ENCODE measurements around the gene BID. TPM values are rescaled to one million over a fixed set of nuclear protein-coding genes. Genes with fewer than 3 reads are reported as not detected.

Gene BID
- total RNA-seq, 1 experiment from 2014 or later: 23.2 TPM

DNA sequence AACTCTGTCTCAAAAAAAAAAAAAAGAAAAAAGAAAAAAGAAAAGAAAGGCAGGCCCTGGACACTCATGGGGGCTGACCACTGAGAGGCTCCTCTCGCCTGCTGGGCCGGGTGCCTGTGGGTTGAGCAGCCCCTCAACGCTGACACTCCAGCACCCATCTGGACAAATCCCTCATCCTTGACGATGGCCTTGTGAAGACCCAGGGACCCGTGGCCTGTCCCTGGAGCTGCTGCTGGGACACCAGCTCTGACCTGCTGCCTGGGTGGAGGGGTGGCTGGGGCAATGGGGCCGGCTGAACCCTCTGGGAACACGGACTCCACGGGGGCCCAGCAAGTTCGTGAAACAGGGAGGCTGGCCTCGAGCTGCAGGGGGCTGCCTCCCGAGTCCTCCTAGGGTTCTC lies 10.5 kb upstream of the BID start:
- H2AFZ ChIP-seq (ENCODE audit: low read length): no peak overlapping the region
- H3K23me2 ChIP-seq (ENCODE audit: insufficient read length, low read depth, low read length, poor library complexity, severe bottlenecking): no peaks in the 10 kb centered on the region
- no peak overlapping the region for H2BK120ac ChIP-seq (ENCODE audit: low read depth, low read length, poor library complexity, severe bottlenecking)
- no peak overlapping the region for H3K4me2 ChIP-seq (ENCODE audit: insufficient read depth, insufficient read length, low read length)
- H2BK15ac ChIP-seq (ENCODE audit: low read depth, low read length): no peak overlapping the region
- H2BK12ac ChIP-seq (ENCODE audit: insufficient read length, low read depth, low read length): no peak overlapping the region
- H2BK20ac ChIP-seq (ENCODE audit: low read depth, low read length, poor library complexity, severe bottlenecking): no peak overlapping the region
- H3K9me3 Mint-ChIP-seq: no peaks in the 10 kb centered on the region
- no peaks in the 10 kb centered on the region for H3K27me3 ChIP-seq (ENCODE audit: insufficient read depth, low read length)
- H4K8ac ChIP-seq (replicated peaks; ENCODE audit: insufficient read length, low read depth, low read length): no peak overlapping the region
- no peak overlapping the region for H3K14ac ChIP-seq (ENCODE audit: insufficient read depth, low read length)
- H3K36me3 Mint-ChIP-seq (ENCODE audit: insufficient read depth in 1 of 3, low read depth in 3 of 3): no peaks in the 10 kb centered on the region; a peak in 2 of 7 replicates
- no peak overlapping the region for H3K27ac Mint-ChIP-seq
- WGBS (ENCODE audit: extremely low coverage, insufficient read length, low lambda C conversion rate): no CpG with 5 or more reads among the region's 11 CpGs
- TF ChIP-seq, protein P1, sequence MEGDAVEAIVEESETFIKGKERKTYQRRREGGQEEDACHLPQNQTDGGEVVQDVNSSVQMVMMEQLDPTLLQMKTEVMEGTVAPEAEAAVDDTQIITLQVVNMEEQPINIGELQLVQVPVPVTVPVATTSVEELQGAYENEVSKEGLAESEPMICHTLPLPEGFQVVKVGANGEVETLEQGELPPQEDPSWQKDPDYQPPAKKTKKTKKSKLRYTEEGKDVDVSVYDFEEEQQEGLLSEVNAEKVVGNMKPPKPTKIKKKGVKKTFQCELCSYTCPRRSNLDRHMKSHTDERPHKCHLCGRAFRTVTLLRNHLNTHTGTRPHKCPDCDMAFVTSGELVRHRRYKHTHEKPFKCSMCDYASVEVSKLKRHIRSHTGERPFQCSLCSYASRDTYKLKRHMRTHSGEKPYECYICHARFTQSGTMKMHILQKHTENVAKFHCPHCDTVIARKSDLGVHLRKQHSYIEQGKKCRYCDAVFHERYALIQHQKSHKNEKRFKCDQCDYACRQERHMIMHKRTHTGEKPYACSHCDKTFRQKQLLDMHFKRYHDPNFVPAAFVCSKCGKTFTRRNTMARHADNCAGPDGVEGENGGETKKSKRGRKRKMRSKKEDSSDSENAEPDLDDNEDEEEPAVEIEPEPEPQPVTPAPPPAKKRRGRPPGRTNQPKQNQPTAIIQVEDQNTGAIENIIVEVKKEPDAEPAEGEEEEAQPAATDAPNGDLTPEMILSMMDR (conservative IDR thresholded peaks at IDR 0.05): no peak
- no peak overlapping the region for H3K27ac ChIP-seq (ENCODE audit: insufficient read length, low read depth, low read length)
- H3K4me1 ChIP-seq (ENCODE audit: insufficient read depth, low read length): no peaks in the 10 kb centered on the region
- no peak overlapping the region for H3K56ac ChIP-seq (ENCODE audit: insufficient read length, low read depth, low read length)
- no peak overlapping the region for H3K9ac ChIP-seq (ENCODE audit: extremely low read depth, insufficient read length, low read length)
- no peaks in the 10 kb centered on the region; the same call in none of the 2 replicates for H3K27me3 Mint-ChIP-seq (ENCODE audit: low read depth)
- peak overlapping the region; percentile 18 for H3K18ac ChIP-seq (ENCODE audit: insufficient read length, low read depth, low read length)
- no peak for DNase-seq
- no peak overlapping the region for H3K23ac ChIP-seq (ENCODE audit: insufficient read length, low read depth, low read length)
- no peak overlapping the region for H2AK5ac ChIP-seq (ENCODE audit: insufficient read length, low read length)
- H3K4me3 Mint-ChIP-seq: no peak overlapping the region
- no peak overlapping the region for H4K5ac ChIP-seq (ENCODE audit: insufficient read length, low read depth, low read length)
- H3K4ac ChIP-seq (ENCODE audit: low read depth, low read length): no peak overlapping the region
- no peaks in the 10 kb centered on the region for H4K20me1 ChIP-seq (ENCODE audit: control insufficient read depth, insufficient read depth, insufficient read length)
- peaks cover 19 to 24% of the 10 kb centered on the region in 2 experiments for H3K4me1 Mint-ChIP-seq
- H3K9me3 ChIP-seq (ENCODE audit: control insufficient read depth, low read depth, low read length): no peaks in the 10 kb centered on the region
- H2BK5ac ChIP-seq (ENCODE audit: insufficient read length, low read length): no peak overlapping the region
- no peaks in the 10 kb centered on the region for H3K79me2 ChIP-seq (ENCODE audit: insufficient read depth, low read length)
- no peaks in the 10 kb centered on the region for H3K79me1 ChIP-seq (ENCODE audit: insufficient read depth, low read depth, low read length, poor library complexity, severe bottlenecking)
- no peak overlapping the region for H4K91ac ChIP-seq (ENCODE audit: insufficient read length, low read depth, low read length)
- no peak overlapping the region for H3T11ph ChIP-seq (ENCODE audit: low read length)

Data from H9 (cell line).